Liver (tissue), 9 donors: ENCODE measurements around the gene CDH15. TPM values are rescaled to one million over a fixed set of nuclear protein-coding genes. Genes with fewer than 3 reads are reported as not detected.

Experiments
- DNase-seq: peaks from one replicate; pipeline ENCODE4 v3.0.0-alpha.2; 2017; ENCODE audit warnings: low spot score
- H3K27ac ChIP-seq, 2 donors: one replicate each; pipeline ENCODE4 v1.7.0; 2013; ENCODE audit warnings: inconsistent platforms in 2 of 2, low read length in 2 of 2, control low read depth in 1 of 2, low read depth in 1 of 2, mild to moderate bottlenecking in 1 of 2
- H3K27me3 ChIP-seq, 4 donors: one replicate each; pipeline versions ENCODE4 v1.6.1 to v1.7.0; 2013; ENCODE audit warnings: low read length in 3 of 4, inconsistent platforms in 1 of 4, mild to moderate bottlenecking in 1 of 4, moderate library complexity in 1 of 4; ENCODE audit not compliant: control insufficient read depth in 4 of 4, insufficient read depth in 4 of 4
- H3K36me3 ChIP-seq, 4 donors: one replicate each; pipeline versions ENCODE4 v1.6.1 to v1.7.0; 2013; ENCODE audit warnings: low read length in 3 of 4, mild to moderate bottlenecking in 3 of 4, low read depth in 1 of 4, moderate library complexity in 1 of 4; ENCODE audit not compliant: control insufficient read depth in 4 of 4, insufficient read depth in 3 of 4
- H3K4me1 ChIP-seq, 4 donors: one replicate each; pipeline versions ENCODE4 v1.6.1 to v1.7.0; 2013; ENCODE audit warnings: low read length in 3 of 4, mild to moderate bottlenecking in 3 of 4, moderate library complexity in 1 of 4; ENCODE audit not compliant: control insufficient read depth in 4 of 4, insufficient read depth in 4 of 4
- H3K4me3 ChIP-seq, 3 donors: one replicate each; pipeline versions ENCODE4 v1.6.1 to v1.7.0; 2013; ENCODE audit warnings: low read length in 3 of 3, control low read depth in 1 of 3, low read depth in 1 of 3, mild to moderate bottlenecking in 1 of 3
- H3K9ac ChIP-seq, 2 donors: one replicate each; pipeline ENCODE4 v1.7.0; 2013; ENCODE audit warnings: low read length in 2 of 2, mild to moderate bottlenecking in 2 of 2, moderate library complexity in 2 of 2, control low read depth in 1 of 2, low read depth in 1 of 2
- H3K9me3 ChIP-seq, 4 donors: one replicate each; pipeline versions ENCODE4 v1.6.1 to v1.7.0; 2013; ENCODE audit warnings: low read length in 3 of 4; ENCODE audit not compliant: control insufficient read depth in 4 of 4
- FOXA1 ChIP-seq: IDR thresholded peaks from 2 replicates; pipeline ENCODE4 v1.6.1; 2016; ENCODE audit warnings: antibody characterized with exemption
- FOXA2 ChIP-seq: IDR thresholded peaks from 2 replicates; pipeline ENCODE4 v1.6.1; 2016; ENCODE audit warnings: antibody characterized with exemption
- HNF4A ChIP-seq, 2 donors: conservative IDR thresholded peaks; 2 replicates each; pipeline ENCODE4 v1.6.1; 2016; ENCODE audit warnings: antibody characterized with exemption in 2 of 2, mild to moderate bottlenecking in 2 of 2
- HNF4G ChIP-seq: IDR thresholded peaks from 2 replicates; pipeline ENCODE4 v1.6.1; 2016; ENCODE audit warnings: antibody characterized with exemption
- JUND ChIP-seq, 2 donors: IDR thresholded peaks; 2 replicates each; pipeline ENCODE4 v1.6.1; 2016; ENCODE audit warnings: antibody characterized with exemption in 2 of 2
- MAX ChIP-seq: IDR thresholded peaks from 2 replicates; pipeline ENCODE4 v1.6.1; 2016; ENCODE audit warnings: antibody characterized with exemption
- NR2F2 ChIP-seq: IDR thresholded peaks from 2 replicates; pipeline ENCODE4 v1.6.1; 2016; ENCODE audit warnings: antibody characterized with exemption
- RAD21 ChIP-seq, 2 donors: IDR thresholded peaks; 2 replicates each; pipeline ENCODE4 v1.6.1; 2016; ENCODE audit warnings: antibody characterized with exemption in 2 of 2, mild to moderate bottlenecking in 2 of 2
- RXRA ChIP-seq, 2 donors: IDR thresholded peaks; 2 replicates each; pipeline ENCODE4 v1.6.1; 2017 to 2018; ENCODE audit warnings: antibody characterized with exemption in 2 of 2, mild to moderate bottlenecking in 1 of 2
- ZBTB33 ChIP-seq: IDR thresholded peaks from 2 replicates; pipeline ENCODE4 v1.6.1; 2016; ENCODE audit warnings: antibody characterized with exemption
- WGBS: extraction: QIAGEN DNeasy Blood & Tissue Kit; methylation state at CpG from one replicate; pipeline ENCODE4 v1.1.7; 2013; 5-methylcytosine and 5-hydroxymethylcytosine counted together
- polyA plus RNA-seq, 2 donors: library from polyadenylated mRNA; stranded (reverse) in 1 of 2; unstranded in 1 of 2; fragments of 200-250 nt in 1 of 2; fragments of >200 nt in 1 of 2; fragmentation: Nextera tagmentation in 1 of 2; extraction: Ambion mirVana in 1 of 2; gene quantifications; one replicate each; pipeline versions ENCODE4 v1.2.1 to v1.2.3, GENCODE V29; 2013 to 2015
- total RNA-seq, 2 donors: library from RNA; depleted of rRNA; stranded (reverse); fragments of >200 nt; gene quantifications; one replicate each; pipeline ENCODE4 v1.2.3, GENCODE V29; 2014
- TF ChIP-seq, protein P1 (sequence below): IDR thresholded peaks from 2 replicates; pipeline ENCODE4 v1.6.1; 2016; ENCODE audit warnings: antibody characterized with exemption, mild to moderate bottlenecking
- TF ChIP-seq, protein P2 (sequence below): fragments of 150-350 bp; IDR thresholded peaks from 2 replicates; pipeline ENCODE4 v1.5.1; 2017; ENCODE audit warnings: improper control_type of control experiment, low read depth, low read length; ENCODE audit not compliant: missing input control
- donor health status: healthy.
- donor health status: healthy.
- donor health status: healthy.
- donor health status: healthy.
- donor health status: healthy.

The CDH15 gene
- total and polyA plus RNA-seq, 4 donors: 0.12 TPM; not detected in 3

GRCh38 chr16:89141884-89142267 lies 29.7 kb upstream of the CDH15 start:
- TF ChIP-seq, protein P1, sequence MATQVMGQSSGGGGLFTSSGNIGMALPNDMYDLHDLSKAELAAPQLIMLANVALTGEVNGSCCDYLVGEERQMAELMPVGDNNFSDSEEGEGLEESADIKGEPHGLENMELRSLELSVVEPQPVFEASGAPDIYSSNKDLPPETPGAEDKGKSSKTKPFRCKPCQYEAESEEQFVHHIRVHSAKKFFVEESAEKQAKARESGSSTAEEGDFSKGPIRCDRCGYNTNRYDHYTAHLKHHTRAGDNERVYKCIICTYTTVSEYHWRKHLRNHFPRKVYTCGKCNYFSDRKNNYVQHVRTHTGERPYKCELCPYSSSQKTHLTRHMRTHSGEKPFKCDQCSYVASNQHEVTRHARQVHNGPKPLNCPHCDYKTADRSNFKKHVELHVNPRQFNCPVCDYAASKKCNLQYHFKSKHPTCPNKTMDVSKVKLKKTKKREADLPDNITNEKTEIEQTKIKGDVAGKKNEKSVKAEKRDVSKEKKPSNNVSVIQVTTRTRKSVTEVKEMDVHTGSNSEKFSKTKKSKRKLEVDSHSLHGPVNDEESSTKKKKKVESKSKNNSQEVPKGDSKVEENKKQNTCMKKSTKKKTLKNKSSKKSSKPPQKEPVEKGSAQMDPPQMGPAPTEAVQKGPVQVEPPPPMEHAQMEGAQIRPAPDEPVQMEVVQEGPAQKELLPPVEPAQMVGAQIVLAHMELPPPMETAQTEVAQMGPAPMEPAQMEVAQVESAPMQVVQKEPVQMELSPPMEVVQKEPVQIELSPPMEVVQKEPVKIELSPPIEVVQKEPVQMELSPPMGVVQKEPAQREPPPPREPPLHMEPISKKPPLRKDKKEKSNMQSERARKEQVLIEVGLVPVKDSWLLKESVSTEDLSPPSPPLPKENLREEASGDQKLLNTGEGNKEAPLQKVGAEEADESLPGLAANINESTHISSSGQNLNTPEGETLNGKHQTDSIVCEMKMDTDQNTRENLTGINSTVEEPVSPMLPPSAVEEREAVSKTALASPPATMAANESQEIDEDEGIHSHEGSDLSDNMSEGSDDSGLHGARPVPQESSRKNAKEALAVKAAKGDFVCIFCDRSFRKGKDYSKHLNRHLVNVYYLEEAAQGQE: no peak
- TF ChIP-seq HNF4A (conservative IDR thresholded peaks at IDR 0.05) (no peak), JUND (IDR thresholded peaks at IDR 0.05) (no peak), HNF4G (no peak)
- WGBS: 98% methylated on average over 13 of the region's 13 CpGs

GRCh38 chr16:89142474-89143195 lies 28.9 kb upstream of the CDH15 start:
- TF ChIP-seq FOXA2 (no peak), ZBTB33 (no peak), HNF4A (conservative IDR thresholded peaks at IDR 0.05) (no peak), MAX (no peak), HNF4G (no peak), RAD21 (IDR thresholded peaks at IDR 0.05) (no peak), NR2F2 (no peak), FOXA1 (no peak), RXRA (IDR thresholded peaks at IDR 0.05) (no peak)
- TF ChIP-seq, protein P1: no peak
- TF ChIP-seq, protein P2, sequence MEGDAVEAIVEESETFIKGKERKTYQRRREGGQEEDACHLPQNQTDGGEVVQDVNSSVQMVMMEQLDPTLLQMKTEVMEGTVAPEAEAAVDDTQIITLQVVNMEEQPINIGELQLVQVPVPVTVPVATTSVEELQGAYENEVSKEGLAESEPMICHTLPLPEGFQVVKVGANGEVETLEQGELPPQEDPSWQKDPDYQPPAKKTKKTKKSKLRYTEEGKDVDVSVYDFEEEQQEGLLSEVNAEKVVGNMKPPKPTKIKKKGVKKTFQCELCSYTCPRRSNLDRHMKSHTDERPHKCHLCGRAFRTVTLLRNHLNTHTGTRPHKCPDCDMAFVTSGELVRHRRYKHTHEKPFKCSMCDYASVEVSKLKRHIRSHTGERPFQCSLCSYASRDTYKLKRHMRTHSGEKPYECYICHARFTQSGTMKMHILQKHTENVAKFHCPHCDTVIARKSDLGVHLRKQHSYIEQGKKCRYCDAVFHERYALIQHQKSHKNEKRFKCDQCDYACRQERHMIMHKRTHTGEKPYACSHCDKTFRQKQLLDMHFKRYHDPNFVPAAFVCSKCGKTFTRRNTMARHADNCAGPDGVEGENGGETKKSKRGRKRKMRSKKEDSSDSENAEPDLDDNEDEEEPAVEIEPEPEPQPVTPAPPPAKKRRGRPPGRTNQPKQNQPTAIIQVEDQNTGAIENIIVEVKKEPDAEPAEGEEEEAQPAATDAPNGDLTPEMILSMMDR: no peak
- Histone ChIP-seq H3K36me3 (peaks cover 2 to 35% (median 6%) of the 10 kb centered on the region in 4 donors), H3K9me3 (no peaks in the 10 kb centered on the region), H3K27me3 (no peaks in the 10 kb centered on the region), H3K4me1 (no peaks in the 10 kb centered on the region), H3K4me3 (no peak overlapping the region), H3K27ac (no peak overlapping the region), H3K9ac (no peak overlapping the region)
- WGBS: 96% methylated on average over 13 of the region's 13 CpGs
- DNase-seq: no peak

More at GRCh38 chr16:89141884-89142267, 29.7 kb upstream of the CDH15 start:
- no peaks in the 10 kb centered on the region for H3K27me3 ChIP-seq
- no peaks in the 10 kb centered on the region for H3K9me3 ChIP-seq
- H3K4me3 ChIP-seq: no peak overlapping the region
- H3K27ac ChIP-seq: no peak overlapping the region
- H3K36me3 ChIP-seq: peaks cover 2 to 35% (median 6%) of the 10 kb centered on the region in 4 donors
- H3K4me1 ChIP-seq: no peaks in the 10 kb centered on the region
- no peak for DNase-seq
- H3K9ac ChIP-seq: no peak overlapping the region
